ENCODE results near the gene SEMA6B. TPM values are rescaled to one million over a fixed set of nuclear protein-coding genes. Genes with fewer than 3 reads are reported as not detected.
"Not testable (repeated sequence)": the region's sequence is repeated elsewhere in the genome, so short reads cannot be mapped to it uniquely, and the experiment has no call there.

The SEMA6B gene
- total RNA-seq, 1 experiment from 2014 or later = 5.7 TPM

GRCh38 chr19:4543842-4544647 lies 15.4 kb downstream of the SEMA6B start:
- CTCF ChIA-PET = no interaction called here
- DNase-seq (ENCODE audit: low read depth, low spot score) = no peak
- H3K27ac ChIP-seq (ENCODE audit: low read length) = no peak overlapping the region
- H3K9me3 ChIP-seq (ENCODE audit: control insufficient read depth, insufficient read depth, low read depth, low read length) = no peaks in the 10 kb centered on the region
- in situ Hi-C loops (cut with HindIII; ENCODE audit: low pct_unique_long_range_greater_than_20kb, low sequenced_read_pairs) (no loop called here), intact Hi-C loops (cut with micrococcal nuclease; ENCODE audit: unreplicated experiment) (no loop called here)
- H3K27me3 ChIP-seq (ENCODE audit: control insufficient read depth, insufficient read depth, low read length) = no peaks in the 10 kb centered on the region
- no peaks in the 10 kb centered on the region for H3K4me1 ChIP-seq (ENCODE audit: control insufficient read depth, insufficient read depth, low read length)
- no peak overlapping the region for H3K4me3 ChIP-seq (ENCODE audit: low read depth in 2 of 2, low read length in 2 of 2)
- no peaks in the 10 kb centered on the region for H3K36me3 ChIP-seq (ENCODE audit: control insufficient read depth, insufficient read depth, low read length)
- no TSS peak for BruUV-seq (replicated peaks)
- no peak for ATAC-seq
- TF ChIP-seq SIN3A (IDR thresholded peaks at IDR 0.05; ENCODE audit: borderline replicate concordance, insufficient read depth, low read depth, low read length) (no peak), TCF7L2 (IDR thresholded peaks at IDR 0.05; ENCODE audit: low read depth, low read length) (no peak), CTCF (IDR thresholded peaks at IDR 0.05) (no peak), REST (IDR thresholded peaks at IDR 0.05; ENCODE audit: insufficient read depth in 1 of 2, low read depth in 2 of 2, low read length in 1 of 2) (no peak), POLR2AphosphoS5 (IDR thresholded peaks at IDR 0.05; ENCODE audit: low read depth, low read length) (no peak)
- POLR2A ChIA-PET = no interaction called here

GRCh38 chr19:4542896-4543841 lies 16.3 kb downstream of the SEMA6B start:
- H3K4me1 ChIP-seq (ENCODE audit: control insufficient read depth, insufficient read depth, low read length) = no peaks in the 10 kb centered on the region
- intact Hi-C loops (cut with micrococcal nuclease; ENCODE audit: unreplicated experiment) = no loop called here
- no peak for ATAC-seq
- POLR2A ChIA-PET = no interaction called here
- TF ChIP-seq SIN3A (IDR thresholded peaks at IDR 0.05; ENCODE audit: borderline replicate concordance, insufficient read depth, low read depth, low read length) (no peak), CTCF (IDR thresholded peaks at IDR 0.05) (no peak), REST (IDR thresholded peaks at IDR 0.05; ENCODE audit: insufficient read depth in 1 of 2, low read depth in 2 of 2, low read length in 1 of 2) (no peak), TCF7L2 (IDR thresholded peaks at IDR 0.05; ENCODE audit: low read depth, low read length) (no peak), POLR2AphosphoS5 (IDR thresholded peaks at IDR 0.05; ENCODE audit: low read depth, low read length) (no peak)
- BruUV-seq (replicated peaks) = no TSS peak
- no peaks in the 10 kb centered on the region for H3K9me3 ChIP-seq (ENCODE audit: control insufficient read depth, insufficient read depth, low read depth, low read length)
- H3K27me3 ChIP-seq (ENCODE audit: control insufficient read depth, insufficient read depth, low read length) = no peaks in the 10 kb centered on the region
- DNase-seq (ENCODE audit: low read depth, low spot score) = no peak
- CTCF ChIA-PET = no interaction called here
- no peak overlapping the region for H3K27ac ChIP-seq (ENCODE audit: low read length)
- in situ Hi-C loops (cut with HindIII; ENCODE audit: low pct_unique_long_range_greater_than_20kb, low sequenced_read_pairs) = no loop called here
- no peak overlapping the region for H3K4me3 ChIP-seq (ENCODE audit: low read depth in 2 of 2, low read length in 2 of 2)
- H3K36me3 ChIP-seq (ENCODE audit: control insufficient read depth, insufficient read depth, low read length) = no peaks in the 10 kb centered on the region

DNA sequence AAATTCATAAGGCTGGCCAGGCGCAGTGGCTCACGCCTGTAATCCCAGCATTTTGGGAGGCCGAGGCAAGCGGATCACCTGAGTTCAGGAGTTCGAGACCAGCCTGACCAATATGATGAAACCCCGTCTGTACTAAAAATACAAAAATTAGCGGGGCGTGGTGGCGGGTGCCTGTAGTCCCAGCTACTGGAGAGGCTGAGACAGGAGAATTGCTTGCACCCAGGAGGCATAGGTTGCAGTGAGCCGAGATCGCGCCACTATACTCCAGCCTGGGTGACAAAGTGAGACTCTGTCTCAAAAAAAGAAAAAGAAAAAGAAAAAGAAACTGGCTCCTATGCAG lies 17.7 kb downstream of the SEMA6B start:
- CTCF ChIA-PET = not testable (repeated sequence)

More for the DNA sequence above, 17.7 kb downstream of the SEMA6B start:
- H3K9me3 ChIP-seq (ENCODE audit: control insufficient read depth, insufficient read depth, low read depth, low read length); POLR2A ChIA-PET; H3K36me3 ChIP-seq (ENCODE audit: control insufficient read depth, insufficient read depth, low read length); intact Hi-C loops (cut with micrococcal nuclease; ENCODE audit: unreplicated experiment); H3K27me3 ChIP-seq (ENCODE audit: control insufficient read depth, insufficient read depth, low read length); H3K4me3 ChIP-seq (ENCODE audit: low read depth in 2 of 2, low read length in 2 of 2); DNase-seq (ENCODE audit: low read depth, low spot score); BruUV-seq (replicated peaks); H3K27ac ChIP-seq (ENCODE audit: low read length); in situ Hi-C loops (cut with HindIII; ENCODE audit: low pct_unique_long_range_greater_than_20kb, low sequenced_read_pairs); ATAC-seq; H3K4me1 ChIP-seq (ENCODE audit: control insufficient read depth, insufficient read depth, low read length): not testable (repeated sequence)

Measured in Panc1 (cell line).